HG03159 (cell line): ENCODE data around the gene SGIP1.

Experiments
- ATAC-seq: cut with Tn5 transposase; IDR thresholded peaks from one replicate; pipeline ENCODE4 v1.9.1; 2021; ENCODE audit warnings: mild to moderate bottlenecking, moderate library complexity; ENCODE audit not compliant: unreplicated experiment

Gene SGIP1, protein sequence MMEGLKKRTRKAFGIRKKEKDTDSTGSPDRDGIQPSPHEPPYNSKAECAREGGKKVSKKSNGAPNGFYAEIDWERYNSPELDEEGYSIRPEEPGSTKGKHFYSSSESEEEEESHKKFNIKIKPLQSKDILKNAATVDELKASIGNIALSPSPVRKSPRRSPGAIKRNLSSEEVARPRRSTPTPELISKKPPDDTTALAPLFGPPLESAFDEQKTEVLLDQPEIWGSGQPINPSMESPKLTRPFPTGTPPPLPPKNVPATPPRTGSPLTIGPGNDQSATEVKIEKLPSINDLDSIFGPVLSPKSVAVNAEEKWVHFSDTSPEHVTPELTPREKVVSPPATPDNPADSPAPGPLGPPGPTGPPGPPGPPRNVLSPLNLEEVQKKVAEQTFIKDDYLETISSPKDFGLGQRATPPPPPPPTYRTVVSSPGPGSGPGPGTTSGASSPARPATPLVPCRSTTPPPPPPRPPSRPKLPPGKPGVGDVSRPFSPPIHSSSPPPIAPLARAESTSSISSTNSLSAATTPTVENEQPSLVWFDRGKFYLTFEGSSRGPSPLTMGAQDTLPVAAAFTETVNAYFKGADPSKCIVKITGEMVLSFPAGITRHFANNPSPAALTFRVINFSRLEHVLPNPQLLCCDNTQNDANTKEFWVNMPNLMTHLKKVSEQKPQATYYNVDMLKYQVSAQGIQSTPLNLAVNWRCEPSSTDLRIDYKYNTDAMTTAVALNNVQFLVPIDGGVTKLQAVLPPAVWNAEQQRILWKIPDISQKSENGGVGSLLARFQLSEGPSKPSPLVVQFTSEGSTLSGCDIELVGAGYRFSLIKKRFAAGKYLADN

DNA sequence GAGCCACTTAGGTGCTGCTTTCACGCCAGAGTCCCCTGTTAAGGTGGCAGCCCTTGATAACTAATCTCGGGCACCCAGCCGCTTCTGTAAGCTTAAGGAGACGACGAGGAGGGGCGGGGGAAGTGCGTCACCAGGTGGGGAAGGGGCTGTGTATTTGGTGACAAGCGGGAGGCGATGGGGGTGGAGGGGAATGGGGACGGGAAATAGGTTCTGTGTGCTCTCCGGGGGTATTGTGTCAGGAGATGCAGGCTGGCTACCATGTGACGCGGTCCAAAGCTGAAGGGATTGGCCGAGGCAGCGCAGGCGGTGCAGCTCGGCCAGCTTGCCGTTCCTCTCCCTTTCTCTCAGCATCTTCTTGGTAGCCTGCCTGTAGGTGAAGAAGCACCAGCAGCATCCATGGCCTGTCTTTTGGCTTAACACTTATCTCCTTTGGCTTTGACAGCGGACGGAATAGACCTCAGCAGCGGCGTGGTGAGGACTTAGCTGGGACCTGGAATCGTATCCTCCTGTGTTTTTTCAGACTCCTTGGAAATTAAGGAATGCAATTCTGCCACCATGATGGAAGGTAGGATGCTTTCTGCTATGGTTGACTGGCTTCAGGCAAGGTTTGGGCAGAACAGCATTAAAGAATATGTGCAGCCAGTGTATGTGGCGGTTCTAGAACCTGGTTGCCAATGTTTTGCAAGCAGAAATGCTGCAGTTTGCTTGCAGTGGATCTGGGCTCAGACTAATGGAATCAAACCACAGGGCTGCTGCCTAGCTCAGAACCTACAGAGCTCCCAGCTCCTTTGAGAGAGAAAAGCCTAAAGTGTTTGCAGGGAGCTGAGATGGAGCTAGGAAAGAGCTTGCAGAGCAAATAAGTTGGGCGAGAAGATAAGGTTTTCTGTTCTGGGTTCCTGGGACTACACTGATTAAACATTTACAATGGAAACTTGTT lies at the start of gene SGIP1:
TSS of gene SGIP1 (plus strand) at position 350 of the 937 bp plus-strand sequence. CDS start at position 556, 206 bp downstream.
- no peak for ATAC-seq

DNA sequence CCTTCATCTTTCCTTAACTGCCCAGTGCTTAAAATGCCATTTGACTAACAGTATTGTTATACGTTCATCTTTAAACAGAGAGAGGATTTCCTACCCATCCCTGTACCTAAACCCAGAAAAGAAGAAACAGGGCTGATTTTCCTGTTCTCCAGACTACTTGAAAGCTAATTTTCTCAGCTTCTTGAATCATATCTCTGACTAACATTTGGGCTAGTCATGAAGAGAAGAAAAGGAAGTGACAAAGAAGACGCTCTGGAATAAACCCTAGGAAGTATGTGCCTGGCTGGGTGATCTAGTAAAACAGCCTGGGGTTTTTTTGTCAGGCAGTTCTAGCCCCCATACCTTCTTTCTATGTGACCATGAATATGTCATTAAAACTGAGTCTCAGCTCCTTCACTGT lies 44.8 kb upstream of the SGIP1 start:
- ATAC-seq: no peak

DNA sequence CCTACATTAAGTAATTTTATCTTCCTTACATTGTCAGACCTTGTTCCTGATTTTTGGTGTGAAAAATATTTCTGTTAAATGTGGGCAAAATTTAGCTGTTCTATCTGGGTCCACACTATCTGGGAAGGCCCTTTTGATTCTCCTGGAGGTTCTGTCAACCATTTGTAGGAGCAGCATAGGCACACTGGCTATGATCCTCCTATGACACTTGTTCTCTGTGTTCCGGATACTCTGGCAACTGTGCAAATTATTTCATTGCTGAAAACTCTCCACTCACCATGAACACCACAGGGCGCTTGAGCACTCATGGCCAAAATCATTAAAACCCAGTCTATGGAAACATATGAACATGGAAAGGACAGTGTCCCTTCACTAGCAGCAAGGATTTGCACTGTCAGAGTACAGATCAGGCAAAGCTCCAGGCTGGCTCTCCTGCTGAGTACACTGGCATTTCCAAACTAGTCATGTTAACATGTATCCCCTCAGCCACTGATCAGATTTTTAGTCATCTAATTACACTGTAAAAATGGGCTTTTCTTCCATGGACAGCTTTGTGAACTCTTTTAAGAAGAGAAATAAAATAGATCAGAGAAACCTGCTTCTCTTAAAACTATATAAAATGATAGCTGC lies 43.9 kb upstream of the SGIP1 start:
- ATAC-seq: no peak

GRCh38 chr1:66490816-66491215 lies 43.1 kb upstream of the SGIP1 start:
- ATAC-seq: peak; percentile 95

- ATAC-seq: no peak
Measured at GRCh38 chr1:66492424-66492823, 41.5 kb upstream of the SGIP1 start.

DNA sequence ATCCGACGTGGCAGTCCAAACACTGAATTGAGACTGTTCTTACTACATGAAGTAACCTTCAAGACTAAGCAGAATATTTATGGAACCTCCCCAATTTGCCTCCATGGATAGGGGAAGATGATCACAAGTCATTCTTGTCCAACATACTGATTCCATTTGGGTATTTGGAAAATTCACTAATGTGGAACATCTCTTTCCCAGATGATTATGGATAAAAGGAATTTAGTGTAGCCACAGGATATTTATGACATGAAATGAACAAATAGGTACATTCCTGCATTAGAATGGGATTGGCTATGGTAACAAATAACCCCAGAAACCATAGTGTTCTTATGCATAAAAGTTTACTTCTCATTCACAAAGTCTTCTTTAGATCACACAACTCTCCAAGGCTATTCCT lies 40.2 kb upstream of the SGIP1 start:
- ATAC-seq: no peak

- no peak for ATAC-seq
Measured at GRCh38 chr1:66494482-66494881, 39.5 kb upstream of the SGIP1 start.

- ATAC-seq: no peak
Measured at GRCh38 chr1:66495495-66495894, 38.5 kb upstream of the SGIP1 start.

DNA sequence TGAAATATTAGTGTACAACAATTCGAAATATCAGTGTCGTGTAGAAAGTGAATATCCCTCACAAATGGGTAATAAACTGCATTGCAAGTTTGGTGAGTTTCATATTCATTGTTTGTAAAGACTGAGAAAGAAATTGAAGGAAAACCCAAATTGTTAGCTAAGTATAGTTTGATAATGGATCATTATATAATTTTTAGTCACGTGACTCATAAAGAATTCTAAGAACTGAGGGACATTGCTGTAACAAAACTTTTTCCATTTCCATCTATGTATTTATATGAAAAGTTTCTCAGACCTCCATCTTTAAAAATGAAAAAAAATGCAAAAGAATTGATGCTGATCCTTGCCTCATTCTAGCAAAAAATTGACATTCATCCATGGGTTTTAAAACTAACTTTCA lies 36.0 kb upstream of the SGIP1 start:
- no peak for ATAC-seq

- no peak for ATAC-seq
Measured at GRCh38 chr1:66500301-66500700, 33.7 kb upstream of the SGIP1 start.

GRCh38 chr1:66502086-66502485 lies 31.9 kb upstream of the SGIP1 start:
- no peak for ATAC-seq

DNA sequence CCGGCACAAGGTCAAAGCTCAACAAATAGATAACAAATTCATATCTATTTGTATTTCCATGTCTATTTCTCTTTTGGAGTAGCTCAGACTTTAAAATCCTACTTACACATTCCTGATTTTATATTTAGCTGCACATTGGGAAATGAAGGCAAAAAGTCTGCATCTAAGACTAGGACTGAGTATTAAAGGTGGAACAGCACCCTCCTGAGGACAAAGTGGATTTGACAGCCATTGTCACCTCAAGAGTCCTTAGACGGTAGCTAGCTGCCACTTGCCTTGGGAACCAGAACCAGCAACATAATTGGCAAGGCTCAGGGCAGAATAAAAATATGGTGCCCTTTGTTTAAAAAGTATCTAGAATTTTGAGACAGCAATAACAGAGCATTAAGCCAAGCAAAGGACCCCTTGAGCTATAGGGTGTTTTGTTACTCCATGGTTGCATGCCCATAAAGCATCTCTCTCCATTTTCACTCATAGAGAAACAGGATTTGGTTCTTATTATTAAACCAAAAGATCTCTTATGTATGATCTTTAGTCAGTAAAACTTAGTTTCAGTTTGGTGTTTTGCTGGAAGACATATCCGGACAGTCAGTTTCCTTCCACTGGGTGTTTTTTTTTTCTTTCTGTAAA lies 30.0 kb upstream of the SGIP1 start:
- ATAC-seq: peak; percentile 90

GRCh38 chr1:66505671-66506392 lies 28.1 kb upstream of the SGIP1 start:
- no peak for ATAC-seq

GRCh38 chr1:66506393-66506687 lies 27.6 kb upstream of the SGIP1 start:
- ATAC-seq: no peak

DNA sequence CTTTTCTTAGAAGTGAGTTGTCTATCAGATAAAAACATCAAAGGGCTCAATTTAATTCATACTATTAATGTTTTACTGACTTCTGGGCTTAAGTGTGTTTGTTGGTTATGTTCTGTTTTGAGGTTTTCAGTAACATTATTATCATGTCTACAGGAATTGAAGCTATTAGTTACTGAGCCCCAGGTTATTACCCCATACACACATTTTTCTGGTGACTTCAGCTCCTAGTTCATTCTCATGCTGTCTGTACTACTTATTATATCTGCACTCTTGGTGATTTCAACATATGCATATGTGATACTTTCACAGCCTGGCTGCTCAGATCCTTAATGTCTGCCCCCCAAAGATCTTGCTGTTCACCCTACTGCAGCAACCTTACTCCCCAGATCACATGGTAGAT lies 27.0 kb upstream of the SGIP1 start:
- no peak for ATAC-seq

- ATAC-seq: no peak
Measured at GRCh38 chr1:66510407-66510806, 23.5 kb upstream of the SGIP1 start.

DNA sequence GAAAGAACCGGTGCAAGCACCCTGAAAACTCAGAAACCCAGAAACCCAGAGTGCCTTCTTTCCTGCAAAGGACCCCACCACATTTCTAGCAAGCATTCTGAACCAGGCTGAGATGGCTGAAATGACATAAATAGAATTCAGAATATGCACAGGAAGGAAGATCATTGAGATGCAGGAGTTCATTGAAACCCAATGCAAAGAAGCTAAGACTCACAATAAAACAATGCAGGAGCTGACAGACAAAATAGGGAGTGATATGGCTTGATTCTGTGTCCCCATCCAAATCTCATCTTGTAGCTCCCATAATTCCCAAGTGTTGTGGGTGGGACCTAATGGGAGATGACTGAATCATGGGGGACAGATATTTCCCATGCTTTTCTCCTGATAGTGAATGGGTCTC lies 22.8 kb upstream of the SGIP1 start:
- no peak for ATAC-seq

DNA sequence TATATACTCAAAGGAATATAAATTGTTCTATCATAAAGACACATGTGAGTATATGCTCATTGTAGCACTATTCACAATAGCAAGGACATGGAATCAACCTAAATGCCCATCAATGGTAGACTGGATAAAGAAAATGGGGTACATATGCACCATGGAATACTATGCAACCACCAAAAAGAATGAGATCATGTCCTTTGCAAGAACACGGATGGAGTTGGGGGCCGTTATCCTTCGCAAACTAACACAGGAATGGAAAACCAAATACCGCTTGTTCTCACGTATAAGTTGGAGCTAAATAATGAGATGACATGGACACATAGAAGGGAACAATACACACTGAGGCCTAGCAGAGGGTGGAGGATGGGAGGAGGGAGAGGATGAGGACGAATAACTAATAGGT lies 16.0 kb upstream of the SGIP1 start:
- ATAC-seq: no peak

DNA sequence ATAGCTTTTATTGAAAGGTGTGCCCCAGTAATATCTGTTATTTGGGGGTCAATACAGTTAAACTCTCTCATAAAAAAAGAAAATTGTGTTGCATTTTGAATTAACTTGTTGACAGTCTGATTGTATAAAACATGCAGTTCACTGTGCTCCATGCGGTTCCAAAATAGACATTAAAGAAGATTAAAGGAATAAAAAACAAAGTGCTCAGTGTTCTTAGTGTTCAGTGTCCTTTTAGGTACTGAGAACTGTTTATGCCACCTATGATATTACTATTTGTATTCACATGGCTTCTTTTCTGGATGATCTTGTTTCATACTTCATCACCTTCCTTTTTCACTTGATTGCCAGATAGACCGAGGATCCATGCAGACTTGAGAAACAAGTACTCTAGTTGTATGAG lies 15.3 kb upstream of the SGIP1 start:
- no peak for ATAC-seq

DNA sequence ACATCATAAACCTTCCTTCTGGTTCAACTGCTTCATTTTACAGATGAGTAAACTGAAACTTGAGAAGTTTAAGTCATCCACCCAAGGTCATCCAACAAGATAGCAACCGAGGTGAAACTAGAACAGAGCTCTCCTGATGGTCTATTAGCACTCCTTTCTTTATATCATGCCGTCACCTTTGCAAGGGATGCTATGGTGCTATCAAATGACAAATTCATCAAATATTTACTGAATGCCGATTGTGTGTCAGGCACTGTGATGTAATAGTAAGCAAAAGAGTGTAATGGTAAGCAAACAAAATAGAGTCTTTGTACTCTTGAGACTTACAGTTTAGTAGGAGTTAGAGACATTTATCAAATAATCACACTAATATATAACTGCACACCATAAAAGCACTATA lies 14.0 kb upstream of the SGIP1 start:
- no peak for ATAC-seq
